Ureter (tissue), 1 donor: ENCODE data around the gene PKM. TPM values are rescaled to one million over a fixed set of nuclear protein-coding genes. Genes with fewer than 3 reads are reported as not detected.
A peak's percentile ranks its signal among the peaks of the same experiment; 100 is the strongest.

Experiments
- DNase-seq: peaks from one replicate; pipeline ENCODE4 v3.0.0-alpha.2; 2020; ENCODE audit warnings: low spot score
- total RNA-seq: library from RNA; stranded (reverse); gene quantifications from one replicate; pipeline ENCODE4 v1.2.4, GENCODE V29; 2023
- donor health status: DM: yes; HTN: yes; CAD: no.

Gene PKM
- total RNA-seq, 1 donor from 2014 or later, result 1,020 TPM

GRCh38 chr15:72200395-72201237, 30.4 kb downstream of the PKM start:
- DNase-seq, result no peak

GRCh38 chr15:72199721-72200212, 31.2 kb downstream of the PKM start:
- DNase-seq, result peak; percentile 85

GRCh38 chr15:72199205-72199515, 31.8 kb downstream of the PKM start:
- DNase-seq, result no peak

- no peak for DNase-seq
Observed at GRCh38 chr15:72198356-72199204, 32.4 kb downstream of the PKM start.

- DNase-seq, result no peak
Observed at GRCh38 chr15:72197460-72198355, 33.3 kb downstream of the PKM start, which contains the start of gene GRAMD2A. TSS of gene GRAMD2A (minus strand) at chr15:72197787.

- DNase-seq, result no peak
Observed at GRCh38 chr15:72197041-72197459, 33.9 kb downstream of the PKM start.

- DNase-seq, result no peak
Observed at GRCh38 chr15:72196409-72197040, 34.5 kb downstream of the PKM start.

- no peak for DNase-seq
Observed at GRCh38 chr15:72195101-72195511, 35.9 kb downstream of the PKM start.

GRCh38 chr15:72193836-72194396, 37.1 kb downstream of the PKM start:
- no peak for DNase-seq

- DNase-seq, result no peak
Observed at GRCh38 chr15:72192416-72192815, 38.6 kb downstream of the PKM start.

GRCh38 chr15:72189250-72189902, 41.6 kb downstream of the PKM start:
- no peak for DNase-seq

GRCh38 chr15:72184165-72184811, 46.7 kb downstream of the PKM start:
- no peak for DNase-seq

GRCh38 chr15:72183781-72184164, 47.2 kb downstream of the PKM start:
- DNase-seq, result no peak

- DNase-seq, result no peak
Observed at GRCh38 chr15:72182673-72183072, 48.3 kb downstream of the PKM start.

- no peak for DNase-seq
Observed at GRCh38 chr15:72182244-72182643, 48.7 kb downstream of the PKM start.

GRCh38 chr15:72180761-72181324, 50.1 kb downstream of the PKM start:
- DNase-seq, result no peak

- no peak for DNase-seq
Observed at GRCh38 chr15:72179950-72180581, 50.9 kb downstream of the PKM start.

- no peak for DNase-seq
Observed at GRCh38 chr15:72178976-72179585, 51.9 kb downstream of the PKM start.

GRCh38 chr15:72176743-72177142, 54.2 kb downstream of the PKM start:
- DNase-seq, result no peak
